Peyer's patch (tissue), 4 donors: Measurements from ENCODE around the gene LRRC41. TPM values are rescaled to one million over a fixed set of nuclear protein-coding genes. Genes with fewer than 3 reads are reported as not detected.

Experiments used
- DNase-seq, 3 donors: peaks; one replicate each; pipeline ENCODE4 v3.0.0-alpha.2; 2017 to 2019
- H3K27ac ChIP-seq, 4 donors: fragments of 200-600 bp; sonication (generic); one replicate each; pipeline ENCODE4 v1.5.1; 2016 to 2019
- H3K27me3 ChIP-seq, 2 donors: fragments of 200-600 bp; sonication (generic); one replicate each; pipeline ENCODE4 v1.5.1; 2019
- H3K36me3 ChIP-seq, 3 donors: fragments of 200-600 bp; sonication (generic); one replicate each; pipeline ENCODE4 v1.5.1; 2016 to 2019
- H3K4me1 ChIP-seq, 4 donors: fragments of 200-600 bp; sonication (generic); one replicate each; pipeline ENCODE4 v1.5.1; 2016 to 2019
- H3K4me3 ChIP-seq, 4 donors: fragments of 200-600 bp; sonication (generic); 1 replicate in 3 of 4; 2 replicates in 1 of 4; pipeline ENCODE4 v1.5.1; 2016 to 2019; ENCODE audit warnings: mild to moderate bottlenecking in 1 of 4
- H3K9me3 ChIP-seq, 4 donors: fragments of 200-600 bp; sonication (generic); one replicate each; pipeline ENCODE4 v1.5.1; 2016 to 2019; ENCODE audit warnings: mild to moderate bottlenecking in 1 of 4
- POLR2A ChIP-seq, 2 donors: fragments of 450-650 bp; IDR thresholded peaks; one replicate each; pipeline ENCODE4 v1.5.1; 2017; ENCODE audit warnings: antibody characterized with exemption in 2 of 2, mild to moderate bottlenecking in 2 of 2, moderate library complexity in 2 of 2
- total RNA-seq, 4 donors: library from RNA; depleted of rRNA; stranded (reverse); fragments of >200 nt; gene quantifications; one replicate each; pipeline ENCODE4 v1.1.0, GENCODE V29; 2016
- TF ChIP-seq, protein P1 (sequence below), 6 experiments: fragments of 450-650 bp in 4 of 6; fragments of 200-600 bp in 2 of 6; sonication (generic) in 1 of 6; IDR thresholded peaks; one replicate each; pipeline ENCODE4 v1.5.1; 2017 to 2019; ENCODE audit warnings: antibody characterized with exemption in 6 of 6, mild to moderate bottlenecking in 3 of 6, moderate library complexity in 1 of 6

The LRRC41 gene
- total RNA-seq, 4 donors from 2014 or later: 19.8 to 72.3 (median 65.3) TPM

DNA sequence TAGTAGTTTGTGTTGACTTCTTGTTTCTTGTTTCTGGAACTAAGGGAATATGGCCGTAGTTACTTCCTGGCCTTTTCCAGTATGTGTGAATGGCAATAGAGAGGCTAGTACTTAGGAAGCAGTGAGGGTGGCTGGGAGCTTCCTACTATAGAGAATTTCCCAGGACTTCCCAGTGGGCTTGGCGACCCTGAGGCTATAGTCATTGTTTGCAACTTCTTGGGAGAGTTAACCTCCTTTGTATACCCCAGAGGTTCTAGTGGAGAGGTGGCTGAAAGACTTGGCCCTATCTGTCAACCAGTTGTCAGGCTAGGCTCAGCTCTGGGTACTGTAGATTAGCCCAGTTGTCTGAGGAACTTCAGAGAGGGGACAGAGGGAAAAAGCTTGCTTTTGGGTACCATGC is 40.3 kb downstream of the LRRC41 start:
- no peak overlapping the region for H3K27ac ChIP-seq
- H3K27me3 ChIP-seq: no peaks in the 10 kb centered on the region
- no peak for DNase-seq
- no peak overlapping the region for H3K4me3 ChIP-seq
- TF ChIP-seq, protein P1, sequence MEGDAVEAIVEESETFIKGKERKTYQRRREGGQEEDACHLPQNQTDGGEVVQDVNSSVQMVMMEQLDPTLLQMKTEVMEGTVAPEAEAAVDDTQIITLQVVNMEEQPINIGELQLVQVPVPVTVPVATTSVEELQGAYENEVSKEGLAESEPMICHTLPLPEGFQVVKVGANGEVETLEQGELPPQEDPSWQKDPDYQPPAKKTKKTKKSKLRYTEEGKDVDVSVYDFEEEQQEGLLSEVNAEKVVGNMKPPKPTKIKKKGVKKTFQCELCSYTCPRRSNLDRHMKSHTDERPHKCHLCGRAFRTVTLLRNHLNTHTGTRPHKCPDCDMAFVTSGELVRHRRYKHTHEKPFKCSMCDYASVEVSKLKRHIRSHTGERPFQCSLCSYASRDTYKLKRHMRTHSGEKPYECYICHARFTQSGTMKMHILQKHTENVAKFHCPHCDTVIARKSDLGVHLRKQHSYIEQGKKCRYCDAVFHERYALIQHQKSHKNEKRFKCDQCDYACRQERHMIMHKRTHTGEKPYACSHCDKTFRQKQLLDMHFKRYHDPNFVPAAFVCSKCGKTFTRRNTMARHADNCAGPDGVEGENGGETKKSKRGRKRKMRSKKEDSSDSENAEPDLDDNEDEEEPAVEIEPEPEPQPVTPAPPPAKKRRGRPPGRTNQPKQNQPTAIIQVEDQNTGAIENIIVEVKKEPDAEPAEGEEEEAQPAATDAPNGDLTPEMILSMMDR (IDR thresholded peaks at IDR 0.05): no peak
- TF ChIP-seq POLR2A (IDR thresholded peaks at IDR 0.05): no peak
- no peaks in the 10 kb centered on the region for H3K36me3 ChIP-seq
- H3K9me3 ChIP-seq: no peaks in the 10 kb centered on the region
- no peaks in the 10 kb centered on the region for H3K4me1 ChIP-seq

DNA sequence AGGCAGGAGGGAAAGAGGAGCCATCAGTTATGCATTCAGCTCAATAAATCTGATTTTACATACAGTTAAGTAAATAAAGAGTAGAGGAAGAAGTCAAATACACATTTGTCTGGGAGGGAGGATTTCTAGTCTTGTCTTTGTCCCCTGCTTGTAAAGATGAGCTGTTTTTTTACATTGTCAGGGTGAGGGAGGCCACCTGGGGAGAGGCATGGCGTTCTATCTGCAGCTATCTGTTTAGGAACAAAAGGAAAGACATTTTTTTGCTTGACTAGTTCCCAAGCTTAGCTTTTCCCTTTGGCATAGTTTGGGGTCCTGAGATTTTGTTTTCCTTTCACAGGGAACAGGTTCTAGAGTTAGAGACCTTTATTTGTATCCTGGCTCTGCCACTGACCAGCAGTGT is 40.9 kb downstream of the LRRC41 start:
- Histone ChIP-seq H3K9me3 (no peaks in the 10 kb centered on the region), H3K4me1 (no peaks in the 10 kb centered on the region), H3K27me3 (no peaks in the 10 kb centered on the region), H3K36me3 (no peaks in the 10 kb centered on the region), H3K4me3 (no peak overlapping the region), H3K27ac (no peak overlapping the region)
- TF ChIP-seq, protein P1 (IDR thresholded peaks at IDR 0.05): no peak
- TF ChIP-seq POLR2A (IDR thresholded peaks at IDR 0.05): no peak
- no peak for DNase-seq

DNA sequence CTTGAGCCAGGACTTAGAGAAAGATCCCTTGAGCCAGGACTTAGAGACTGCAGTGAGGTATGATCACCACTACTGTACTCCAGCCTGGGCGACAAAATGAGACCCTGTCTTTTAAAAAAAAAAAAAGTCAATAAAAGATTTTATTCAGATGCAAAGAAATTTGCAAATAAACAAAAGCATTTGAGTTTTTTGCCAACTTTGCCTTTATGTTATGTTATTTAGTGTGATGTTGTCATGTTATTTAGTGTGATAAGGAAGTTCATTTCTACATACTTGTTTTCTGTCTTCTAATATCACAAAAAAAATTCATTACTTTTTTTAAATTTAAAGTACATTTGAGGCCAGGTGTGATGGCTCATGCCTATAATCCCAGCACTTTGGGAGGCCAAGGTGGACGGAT is 46.9 kb downstream of the LRRC41 start:
- no peaks in the 10 kb centered on the region for H3K4me1 ChIP-seq
- TF ChIP-seq, protein P1 (IDR thresholded peaks at IDR 0.05): no peak
- no peak for TF ChIP-seq POLR2A (IDR thresholded peaks at IDR 0.05)
- H3K27ac ChIP-seq: no peak overlapping the region
- H3K9me3 ChIP-seq: no peaks in the 10 kb centered on the region
- no peak overlapping the region for H3K4me3 ChIP-seq
- DNase-seq: no peak
- H3K27me3 ChIP-seq: no peaks in the 10 kb centered on the region
- H3K36me3 ChIP-seq: no peaks in the 10 kb centered on the region

DNA sequence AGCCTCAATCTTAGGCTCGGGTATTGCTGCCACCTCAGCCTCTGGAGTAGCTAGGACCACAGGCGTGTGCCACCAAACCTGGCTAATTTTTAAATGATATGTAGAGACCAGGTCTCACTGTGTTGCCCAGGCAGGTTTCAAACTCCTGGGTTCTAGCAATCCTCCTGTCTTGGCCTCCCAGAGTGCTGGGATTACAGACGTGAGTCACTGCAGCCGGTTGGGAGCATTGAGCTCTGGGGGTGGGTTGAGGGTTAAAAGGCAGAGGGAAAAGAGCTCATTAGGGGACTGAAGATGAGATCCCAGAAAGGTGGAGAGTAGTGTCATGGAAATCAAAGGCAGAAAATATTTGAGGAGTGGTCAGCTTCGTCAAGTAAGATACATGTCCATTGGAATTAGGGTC is 48.7 kb downstream of the LRRC41 start:
- DNase-seq: no peak
- TF ChIP-seq POLR2A (IDR thresholded peaks at IDR 0.05): no peak
- TF ChIP-seq, protein P1 (IDR thresholded peaks at IDR 0.05): no peak
- H3K9me3 ChIP-seq: no peaks in the 10 kb centered on the region

DNA sequence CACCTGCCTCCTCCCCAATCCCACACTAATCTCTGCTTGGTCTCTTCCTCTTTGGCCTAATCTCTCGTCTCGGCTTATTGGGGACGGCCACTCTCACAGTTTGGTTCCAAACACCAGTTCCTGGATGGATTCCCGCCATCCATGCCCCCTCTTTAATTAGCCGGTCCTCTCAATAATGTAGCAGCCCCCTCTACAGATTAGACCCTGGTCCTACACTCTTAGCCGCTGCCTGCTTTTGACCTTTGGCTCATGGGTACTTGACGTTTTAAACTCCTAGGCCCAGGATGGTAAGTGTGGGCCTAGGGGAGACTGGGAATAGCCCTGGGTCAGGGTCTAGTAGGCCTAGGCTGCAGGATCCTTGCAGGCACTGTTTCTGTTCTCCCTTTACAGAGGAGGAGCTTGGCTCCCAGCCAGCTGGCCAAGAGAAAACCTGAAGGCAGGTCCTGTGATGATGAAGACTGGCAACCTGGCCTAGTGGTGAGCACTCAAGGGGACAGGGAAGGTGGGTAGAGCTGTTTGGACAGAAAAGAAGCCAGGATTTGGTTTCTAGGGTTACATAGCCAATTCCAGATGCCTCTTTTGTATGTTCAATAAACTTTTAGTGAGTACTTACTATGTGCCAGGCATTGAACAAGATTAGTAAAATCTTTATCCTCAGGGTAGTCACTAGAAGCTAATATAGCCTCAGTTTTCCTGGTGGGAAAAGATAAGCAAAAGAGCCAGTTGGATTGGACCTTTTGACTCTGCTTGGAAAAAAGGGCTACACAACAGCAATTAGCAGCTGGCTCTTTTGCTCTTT is 55.1 kb downstream of the LRRC41 start:
- Histone ChIP-seq H3K27ac (peak overlapping the region in 1 of 4 donors; percentile 14), H3K4me1 (peaks cover 0 to 15% (median 3%) of the 10 kb centered on the region in 4 donors), H3K9me3 (no peaks in the 10 kb centered on the region), H3K4me3 (peak overlapping the region; percentile 26 to 59 (median 58)), H3K27me3 (no peaks in the 10 kb centered on the region), H3K36me3 (no peaks in the 10 kb centered on the region)
- TF ChIP-seq POLR2A (IDR thresholded peaks at IDR 0.05): no peak
- TF ChIP-seq, protein P1 (IDR thresholded peaks at IDR 0.05): no peak
- peak in 2 of 3 donors; percentile 50 to 54 for DNase-seq

More for the DNA sequence above, 48.7 kb downstream of the LRRC41 start:
- Histone ChIP-seq H3K27ac (no peak overlapping the region), H3K27me3 (no peaks in the 10 kb centered on the region), H3K36me3 (no peaks in the 10 kb centered on the region), H3K4me3 (no peak overlapping the region), H3K4me1 (no peaks in the 10 kb centered on the region)
